ENCODE measurements around the gene LILRB3.

DNA sequence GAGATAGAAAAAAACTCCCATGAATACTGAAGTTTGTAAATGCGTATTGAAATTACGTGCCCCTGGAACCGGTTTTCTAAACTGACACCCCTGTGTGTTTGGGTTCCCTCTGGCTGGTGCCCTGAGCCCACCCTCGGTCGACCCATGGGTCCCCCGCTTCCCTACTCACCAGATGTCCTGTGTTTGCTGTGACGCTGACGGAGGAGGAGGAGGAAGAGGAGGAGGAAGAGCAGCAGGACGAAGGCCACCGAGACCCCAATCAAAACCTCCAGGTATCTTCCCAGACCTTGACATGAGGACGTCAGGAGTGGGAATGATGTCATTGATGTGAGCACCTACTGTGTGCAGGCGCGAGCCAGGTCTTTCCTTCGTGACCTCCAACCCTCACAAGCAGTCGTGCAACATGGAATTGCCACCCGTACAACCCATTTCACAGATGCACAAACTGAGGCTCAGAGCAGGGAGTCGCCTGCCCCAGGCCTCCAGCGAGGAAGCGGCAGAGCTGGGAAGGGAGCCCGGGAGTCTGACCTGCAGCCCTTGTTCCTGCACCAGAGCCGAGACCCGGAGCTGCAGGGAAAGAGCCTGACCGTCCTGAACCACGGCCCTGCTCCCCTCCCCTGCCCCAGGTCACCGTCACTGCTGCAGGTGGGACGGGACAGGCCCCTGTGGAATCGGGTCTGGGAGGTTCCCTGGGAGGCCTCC, 3.7 kb downstream of the LILRB3 start:
- TF ChIP-seq, protein P1, sequence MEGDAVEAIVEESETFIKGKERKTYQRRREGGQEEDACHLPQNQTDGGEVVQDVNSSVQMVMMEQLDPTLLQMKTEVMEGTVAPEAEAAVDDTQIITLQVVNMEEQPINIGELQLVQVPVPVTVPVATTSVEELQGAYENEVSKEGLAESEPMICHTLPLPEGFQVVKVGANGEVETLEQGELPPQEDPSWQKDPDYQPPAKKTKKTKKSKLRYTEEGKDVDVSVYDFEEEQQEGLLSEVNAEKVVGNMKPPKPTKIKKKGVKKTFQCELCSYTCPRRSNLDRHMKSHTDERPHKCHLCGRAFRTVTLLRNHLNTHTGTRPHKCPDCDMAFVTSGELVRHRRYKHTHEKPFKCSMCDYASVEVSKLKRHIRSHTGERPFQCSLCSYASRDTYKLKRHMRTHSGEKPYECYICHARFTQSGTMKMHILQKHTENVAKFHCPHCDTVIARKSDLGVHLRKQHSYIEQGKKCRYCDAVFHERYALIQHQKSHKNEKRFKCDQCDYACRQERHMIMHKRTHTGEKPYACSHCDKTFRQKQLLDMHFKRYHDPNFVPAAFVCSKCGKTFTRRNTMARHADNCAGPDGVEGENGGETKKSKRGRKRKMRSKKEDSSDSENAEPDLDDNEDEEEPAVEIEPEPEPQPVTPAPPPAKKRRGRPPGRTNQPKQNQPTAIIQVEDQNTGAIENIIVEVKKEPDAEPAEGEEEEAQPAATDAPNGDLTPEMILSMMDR (IDR thresholded peaks at IDR 0.05): no peak
- TF ChIP-seq POLR2A (IDR thresholded peaks at IDR 0.05): no peak

Data from ovary (tissue), 3 donors.